Posterior cingulate gyrus (tissue), 11 donors: ENCODE measurements around the gene GALNT9.
"Not testable (repeated sequence)": the region's sequence is repeated elsewhere in the genome, so short reads cannot be mapped to it uniquely, and the experiment has no call there.

Experiments used
- DNase-seq, 10 donors: peaks; one replicate each; pipeline versions ENCODE4 v3.0.0 to v3.0.0-alpha.2; 2020 to 2021; ENCODE audit warnings: mixed read lengths in 3 of 10
- intact Hi-C: fragments of 100-400 bp; cut with DNase I; formaldehyde crosslinking; loops from one replicate; pipeline ENCODE4 v1.15.1; 2023

Gene GALNT9

DNA sequence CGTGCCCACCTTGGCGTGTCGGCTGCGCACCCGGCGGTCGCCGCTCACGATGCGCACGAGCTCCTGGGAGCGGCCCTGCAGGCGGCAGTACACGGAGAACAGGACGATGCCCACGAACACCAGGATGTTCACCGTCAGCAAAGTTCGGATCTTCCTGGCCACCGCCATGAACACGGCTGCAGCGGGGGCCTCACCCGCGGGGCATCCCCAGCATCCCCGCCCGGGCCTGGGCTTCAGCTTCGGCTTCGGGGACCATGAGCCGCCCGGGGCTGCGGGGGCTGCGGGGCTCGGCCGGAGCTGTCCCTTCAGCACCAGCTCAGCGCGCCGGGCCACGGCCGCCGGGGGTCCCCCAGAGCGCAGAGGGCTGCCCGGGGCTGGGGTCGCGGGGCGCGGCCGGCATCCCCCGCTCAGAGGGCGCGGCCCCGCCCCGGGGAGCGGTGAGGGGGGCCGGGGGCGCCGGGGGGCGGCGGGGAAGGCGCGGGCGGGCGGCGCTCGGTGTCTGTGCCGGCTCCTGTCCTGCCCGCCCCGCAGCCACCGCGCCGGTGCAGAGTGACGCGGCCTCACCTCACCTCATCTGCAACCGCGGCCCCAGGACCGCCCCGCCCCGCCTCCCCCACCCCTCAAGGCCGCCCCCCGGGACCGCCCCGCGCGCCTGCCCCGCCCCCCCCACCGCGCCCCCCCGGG, at the start of gene GALNT9:
Gene GALNT9, minus strand, starts transcription at position 554 of the 684 bp plus-strand sequence. Its CDS starts 386 bp downstream, at position 168.
- intact Hi-C loops, result no loop called here
- DNase-seq, result peak in 4 of 10 donors; percentile 42 to 93 (median 68)

DNA sequence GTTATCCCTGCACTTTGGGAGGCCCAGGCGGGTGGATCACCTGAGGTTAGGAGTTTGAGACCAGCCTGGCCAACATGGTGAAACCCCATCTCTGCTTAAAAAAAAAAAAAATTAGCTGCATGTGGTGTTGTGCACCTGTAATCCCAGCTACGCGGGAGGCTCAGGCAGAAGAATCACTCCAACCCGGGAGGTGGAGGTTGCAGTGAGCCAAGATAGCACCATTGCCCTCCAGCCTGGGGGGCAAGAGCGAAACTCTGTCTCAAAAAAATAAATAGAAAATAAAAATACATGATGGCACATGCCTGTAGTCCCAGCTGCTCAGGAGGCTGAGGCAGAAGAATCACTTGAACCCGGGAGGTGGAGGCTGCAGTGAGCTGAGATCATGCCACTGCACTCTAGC, 49.7 kb upstream of the GALNT9 start:
- DNase-seq, result peak in 3 of 10 donors; percentile 3 to 41 (median 37)
- intact Hi-C loops, result not testable (repeated sequence)

DNA sequence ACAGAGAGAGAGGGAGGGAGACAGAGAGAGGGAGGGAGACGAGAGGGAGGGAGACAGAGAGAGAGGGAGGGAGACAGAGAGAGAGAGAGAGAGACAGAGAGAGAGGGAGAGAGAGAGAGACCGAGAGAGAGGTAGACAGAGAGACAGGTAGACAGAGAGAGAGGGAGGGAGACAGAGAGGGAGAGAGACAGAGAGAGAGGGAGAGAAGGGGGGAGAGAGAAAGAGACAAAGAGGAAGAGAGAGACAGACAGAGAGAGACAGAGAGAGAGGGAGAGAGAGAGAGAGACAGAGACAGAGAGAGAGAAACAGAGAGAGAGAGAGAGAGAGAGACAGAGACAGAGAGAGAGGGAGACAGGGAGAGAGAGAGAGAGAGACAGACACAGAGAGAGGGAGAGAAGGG, 47.8 kb upstream of the GALNT9 start:
- intact Hi-C loops, result no loop called here

DNA sequence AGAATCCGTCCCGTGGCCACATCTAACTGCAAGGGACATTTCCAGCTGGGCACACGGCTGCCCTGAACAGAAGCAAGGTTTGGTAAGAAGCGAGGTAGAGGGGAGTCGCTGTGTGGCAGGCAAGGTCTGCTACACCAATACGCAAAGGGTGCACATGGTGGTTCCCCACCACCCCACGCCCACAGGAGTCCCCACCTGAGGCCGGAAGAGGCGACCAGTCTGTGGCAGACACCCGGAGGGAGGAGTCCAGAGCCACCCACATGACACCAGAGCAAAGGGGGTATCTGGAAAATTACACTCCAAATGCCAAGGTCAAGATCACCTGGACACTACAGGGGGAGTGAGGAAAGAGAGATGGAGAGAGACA, 47.1 kb upstream of the GALNT9 start:
- DNase-seq, result peak in 3 of 10 donors; percentile 2 to 55 (median 34)
- intact Hi-C loops, result no loop called here

More for the DNA sequence above, 47.8 kb upstream of the GALNT9 start:
- no peak for DNase-seq

DNA sequence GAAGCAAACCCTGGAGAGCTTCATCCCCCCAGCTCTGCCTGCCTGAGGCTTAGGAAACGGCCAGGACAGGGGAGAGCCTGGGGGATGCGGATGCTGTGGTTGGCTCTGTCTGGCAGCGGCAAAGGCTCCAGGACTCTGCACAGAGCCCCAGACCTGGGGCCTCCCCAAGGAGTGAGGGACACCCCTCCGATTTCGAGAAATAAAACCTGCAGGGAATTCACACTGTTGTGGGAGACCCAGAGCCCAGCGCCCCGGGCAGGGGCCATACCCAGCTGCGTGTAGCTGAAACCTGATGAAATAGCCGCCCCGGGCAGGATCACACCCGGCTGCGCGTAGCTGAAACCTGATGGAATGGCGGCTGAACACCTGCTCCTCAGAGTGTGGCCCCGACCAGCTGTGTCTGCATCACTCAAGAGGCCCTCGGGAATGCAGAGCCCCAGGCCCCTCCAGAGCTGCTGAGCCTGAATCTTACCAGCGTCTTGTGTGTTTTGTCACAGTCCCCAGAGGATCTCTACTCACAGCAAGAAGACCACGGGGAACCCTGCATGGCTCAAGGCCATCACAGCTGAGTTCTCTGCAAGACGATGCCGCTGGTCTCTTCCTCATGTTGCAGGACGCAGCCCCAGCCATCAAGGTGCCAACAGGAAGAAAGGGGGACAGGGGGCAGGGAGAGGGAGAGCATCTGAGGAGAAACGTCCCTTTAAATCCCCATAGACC, 46.5 kb upstream of the GALNT9 start:
- peak in 3 of 10 donors; percentile 8 to 58 (median 57) for DNase-seq
- intact Hi-C loops, result no loop called here

DNA sequence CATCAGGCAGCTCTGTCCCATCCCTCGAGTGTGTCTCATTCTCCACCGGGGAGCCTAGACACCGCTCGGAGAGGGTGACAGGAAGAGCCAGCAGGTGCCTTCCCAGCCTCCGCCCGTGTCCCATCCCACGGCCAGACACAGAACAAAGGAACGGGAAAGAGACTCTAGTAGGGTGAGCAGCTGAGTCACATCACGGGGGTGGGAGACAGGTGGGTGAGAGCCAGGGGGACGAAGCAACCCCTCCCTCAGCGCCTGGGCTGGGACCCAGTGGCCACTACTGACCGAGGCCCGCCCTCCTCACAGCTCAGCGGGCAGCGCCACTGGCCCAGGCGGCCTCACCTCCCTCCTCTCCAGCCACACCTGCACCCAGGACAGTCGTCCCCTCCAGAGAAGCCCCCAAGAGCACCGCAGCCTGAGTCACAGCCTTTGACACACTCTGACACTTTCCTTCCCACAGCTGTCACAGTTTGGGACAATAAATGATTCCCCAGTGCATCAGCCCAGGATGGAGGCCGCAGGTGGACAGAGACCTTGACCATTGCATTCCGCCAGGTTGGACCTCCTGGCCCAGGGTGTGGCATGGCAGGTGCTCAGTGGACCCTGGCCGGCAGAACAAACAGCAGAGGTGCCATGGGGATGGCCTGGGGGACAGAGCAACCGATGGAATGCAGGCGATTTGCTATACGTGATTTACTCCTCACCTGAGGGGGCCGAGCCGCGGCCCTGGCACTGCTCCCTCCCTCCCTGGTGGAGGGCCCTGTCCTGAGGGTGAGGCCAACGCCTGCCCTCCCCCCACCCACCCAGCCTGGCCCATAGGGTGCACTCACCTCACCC, 45.4 kb upstream of the GALNT9 start:
- DNase-seq, result peak in 3 of 10 donors; percentile 24 to 60 (median 57)
- intact Hi-C loops, result no loop called here

DNA sequence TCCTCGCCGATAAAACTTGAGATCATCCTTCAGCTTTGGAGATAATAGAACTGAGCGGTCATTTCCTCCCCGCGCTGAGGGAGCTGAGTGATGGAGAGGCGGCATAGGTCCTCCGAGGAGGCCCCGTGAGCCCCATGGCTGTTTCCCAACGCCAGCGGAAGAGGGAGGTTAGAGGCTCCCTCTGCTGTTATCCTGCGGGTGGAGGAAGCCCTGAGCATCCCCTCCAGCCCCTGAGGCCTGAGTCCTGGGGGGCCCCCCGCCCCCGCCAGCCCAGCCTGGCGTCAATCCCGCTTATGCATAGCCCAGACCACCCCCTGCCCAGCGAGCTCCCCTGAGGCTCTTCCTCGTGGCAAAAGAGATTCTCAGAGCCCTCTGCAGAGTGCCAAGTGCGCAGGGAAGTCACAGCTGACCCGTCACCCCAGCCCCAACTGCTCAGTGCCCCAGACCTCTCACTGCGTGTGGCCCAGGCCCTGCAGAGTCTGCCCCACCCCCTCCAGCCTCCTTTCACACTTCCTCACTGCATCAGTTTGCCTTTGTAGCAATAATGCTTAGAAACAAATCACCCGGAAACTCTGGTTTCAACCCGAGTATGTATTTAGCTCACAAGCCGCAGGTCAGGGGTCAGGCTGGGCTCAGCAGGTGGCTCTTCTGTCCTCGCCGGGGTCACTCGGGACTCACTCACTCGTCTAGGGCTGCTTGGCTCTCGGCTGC, 44.7 kb upstream of the GALNT9 start:
- peak in 4 of 10 donors; percentile 3 to 56 (median 33) for DNase-seq
- intact Hi-C loops, result no loop called here

DNA sequence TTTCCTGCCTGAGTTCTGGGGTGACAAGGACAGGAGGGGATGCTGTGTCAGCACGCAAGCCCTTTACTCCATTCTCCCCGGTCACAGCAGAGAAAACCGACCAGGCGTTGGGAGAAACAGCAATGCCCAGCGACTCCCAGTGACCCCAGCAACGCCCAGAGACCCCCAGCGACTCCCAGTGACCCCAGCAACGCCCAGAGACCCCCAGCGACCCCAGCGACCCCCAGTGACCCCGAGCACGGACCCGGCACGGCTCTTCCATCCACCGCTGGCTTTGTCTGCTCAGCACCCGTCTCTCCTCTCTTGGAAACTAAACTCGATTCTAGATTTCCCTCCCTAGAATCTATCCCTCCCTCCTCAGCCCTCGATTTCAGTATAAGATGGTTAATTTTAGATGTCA, 38.5 kb upstream of the GALNT9 start:
- peak in 2 of 10 donors; percentile 52 for DNase-seq
- intact Hi-C loops, result no loop called here

DNA sequence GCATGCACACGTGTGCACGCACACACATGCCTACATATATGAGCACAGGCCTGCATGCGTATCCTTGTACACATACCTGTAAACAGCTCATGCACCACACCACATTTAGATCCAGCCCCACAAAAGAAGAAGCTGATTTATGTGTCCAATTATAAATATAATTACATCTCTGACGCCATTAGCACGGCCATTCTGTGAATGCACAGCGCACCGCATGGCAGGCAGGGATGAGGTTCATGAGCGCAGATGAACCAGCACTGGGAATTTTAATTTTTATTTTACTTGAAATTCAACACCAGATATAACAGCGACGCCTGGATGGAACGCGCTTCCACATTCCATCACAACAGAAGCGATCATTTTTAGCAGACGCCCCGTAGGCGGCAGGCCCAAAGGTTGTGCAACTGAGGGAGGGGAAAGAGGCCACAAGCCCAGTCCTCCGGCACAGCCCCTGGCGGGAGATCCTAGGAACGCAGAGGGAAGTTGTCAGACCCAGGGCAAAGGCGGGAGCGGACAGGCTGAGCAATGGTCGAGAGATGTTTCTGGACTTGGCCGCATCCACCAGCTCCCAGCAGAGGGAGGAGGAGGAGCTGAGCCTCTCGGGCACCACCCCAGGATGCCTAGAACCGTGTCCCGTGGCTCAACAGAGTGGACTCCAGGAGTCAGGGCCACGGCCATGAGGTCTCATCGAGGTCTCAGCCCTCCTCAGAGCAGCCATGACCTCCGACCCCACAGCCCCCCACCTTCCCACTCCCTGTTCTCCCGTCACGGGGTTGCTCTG, 37.9 kb upstream of the GALNT9 start:
- intact Hi-C loops, result no loop called here
- DNase-seq, result peak in 4 of 10 donors; percentile 23 to 74 (median 68)

DNA sequence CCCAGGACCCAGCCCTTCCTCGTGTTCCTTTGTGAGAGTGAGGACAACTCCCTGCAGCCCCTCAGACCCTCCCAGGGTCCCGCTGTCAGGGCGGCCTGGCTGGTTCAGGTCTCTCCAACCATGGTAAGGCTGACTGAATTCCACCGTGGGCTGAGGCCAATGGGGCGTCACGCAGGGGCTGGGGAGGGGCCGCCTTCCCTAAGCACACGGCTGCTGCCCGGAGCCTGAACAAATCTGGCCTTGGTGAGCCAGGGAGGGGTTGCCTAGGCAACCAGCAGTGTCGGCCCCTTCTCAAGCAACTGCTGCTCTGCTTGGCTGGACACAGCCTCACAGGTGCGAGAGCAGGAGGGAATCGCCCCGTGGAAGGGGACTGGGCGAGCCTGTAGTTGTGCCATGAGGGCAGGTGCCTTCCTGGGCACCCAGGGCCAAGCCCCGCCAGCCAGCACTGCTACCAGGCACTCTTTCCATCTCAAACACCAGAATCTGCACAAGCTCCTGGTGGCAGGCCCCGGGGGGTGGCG, 37.0 kb upstream of the GALNT9 start:
- DNase-seq, result peak in 4 of 10 donors; percentile 22 to 75 (median 71)
- intact Hi-C loops, result no loop called here

DNA sequence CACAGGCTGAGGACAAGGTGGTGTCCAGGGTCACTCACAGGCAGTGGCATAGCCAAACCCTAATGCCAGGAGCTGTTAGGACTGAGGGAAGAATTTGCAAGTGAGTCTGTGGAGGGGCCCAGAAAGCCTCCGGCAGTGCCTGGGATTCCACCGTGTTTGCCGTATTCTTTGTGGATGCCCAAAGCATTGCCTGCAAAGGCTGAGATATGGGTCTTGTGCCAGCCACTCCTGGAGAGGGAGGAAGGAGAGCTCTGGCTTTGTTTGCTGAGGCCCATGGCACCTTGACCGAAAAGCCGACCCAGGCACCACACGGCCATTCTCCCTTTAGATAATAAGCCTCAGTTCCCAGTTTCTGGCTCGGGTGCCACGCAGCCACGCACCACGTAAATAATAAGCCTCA, 35.8 kb upstream of the GALNT9 start:
- peak in 2 of 10 donors; percentile 5 to 59 for DNase-seq
- intact Hi-C loops, result no loop called here

DNA sequence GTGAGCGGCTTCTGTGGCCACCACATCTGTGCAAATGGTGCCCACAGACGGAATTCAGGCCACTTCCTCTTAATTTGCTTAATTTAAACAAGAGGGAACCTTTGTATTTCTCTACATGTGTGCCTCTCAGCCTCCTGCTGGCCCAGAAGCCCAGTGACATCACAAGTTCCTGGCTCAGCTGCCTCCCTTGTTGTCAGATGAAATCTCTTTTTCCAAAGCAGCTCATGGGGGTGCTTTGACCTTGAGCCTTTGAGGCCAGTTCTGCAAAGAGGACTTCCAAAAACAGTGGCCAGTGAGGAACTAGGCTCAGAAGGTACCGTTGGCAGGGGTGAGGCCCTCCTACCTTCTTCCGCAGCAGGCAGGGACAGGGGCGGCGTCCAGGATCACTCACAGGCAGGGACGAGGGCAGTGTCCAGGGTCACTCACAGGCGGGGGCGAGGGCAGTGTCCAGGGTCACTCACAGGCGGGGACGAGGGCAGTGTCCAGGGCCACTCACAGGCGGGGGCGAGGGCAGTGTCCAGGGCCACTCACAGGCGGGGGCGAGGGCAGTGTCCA, 35.0 kb upstream of the GALNT9 start:
- intact Hi-C loops, result no loop called here

DNA sequence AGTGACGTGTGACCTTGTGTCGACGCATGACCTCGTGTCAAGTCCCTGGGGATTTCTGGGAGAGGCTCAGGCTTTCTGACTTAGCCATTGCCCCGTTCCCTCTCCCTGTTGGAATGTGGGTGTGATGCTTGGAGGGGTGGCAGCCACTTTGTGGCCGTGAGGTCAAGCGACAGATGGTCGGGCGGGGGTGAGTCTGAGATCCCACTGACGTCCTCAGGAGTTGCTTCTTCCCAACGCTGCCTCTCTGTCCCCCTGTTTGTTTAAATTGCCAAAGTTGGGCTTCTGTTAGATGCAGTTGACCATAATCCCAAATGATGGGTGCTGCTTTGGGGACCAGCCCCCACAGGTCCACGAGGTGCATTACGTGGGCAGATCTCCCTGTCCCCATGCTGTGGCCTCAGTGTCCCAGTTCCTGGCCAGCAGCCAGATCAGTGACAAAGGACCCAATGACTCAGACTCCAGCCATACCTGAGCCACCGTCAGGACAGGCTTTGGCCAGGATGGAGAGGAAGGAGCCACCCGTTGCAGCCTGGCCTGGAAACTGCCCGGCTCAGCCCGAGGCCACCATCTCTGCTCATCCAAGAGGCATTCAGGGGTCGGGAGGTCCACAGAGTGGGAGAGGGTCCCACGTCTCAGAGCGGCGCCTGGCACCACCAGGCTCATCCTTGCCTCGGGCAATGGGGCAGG, 34.4 kb upstream of the GALNT9 start:
- intact Hi-C loops, result no loop called here
- peak in 4 of 10 donors; percentile 3 to 75 (median 35) for DNase-seq

More for the DNA sequence above, 35.0 kb upstream of the GALNT9 start:
- DNase-seq, result peak in 3 of 10 donors; percentile 8 to 56 (median 48)

DNA sequence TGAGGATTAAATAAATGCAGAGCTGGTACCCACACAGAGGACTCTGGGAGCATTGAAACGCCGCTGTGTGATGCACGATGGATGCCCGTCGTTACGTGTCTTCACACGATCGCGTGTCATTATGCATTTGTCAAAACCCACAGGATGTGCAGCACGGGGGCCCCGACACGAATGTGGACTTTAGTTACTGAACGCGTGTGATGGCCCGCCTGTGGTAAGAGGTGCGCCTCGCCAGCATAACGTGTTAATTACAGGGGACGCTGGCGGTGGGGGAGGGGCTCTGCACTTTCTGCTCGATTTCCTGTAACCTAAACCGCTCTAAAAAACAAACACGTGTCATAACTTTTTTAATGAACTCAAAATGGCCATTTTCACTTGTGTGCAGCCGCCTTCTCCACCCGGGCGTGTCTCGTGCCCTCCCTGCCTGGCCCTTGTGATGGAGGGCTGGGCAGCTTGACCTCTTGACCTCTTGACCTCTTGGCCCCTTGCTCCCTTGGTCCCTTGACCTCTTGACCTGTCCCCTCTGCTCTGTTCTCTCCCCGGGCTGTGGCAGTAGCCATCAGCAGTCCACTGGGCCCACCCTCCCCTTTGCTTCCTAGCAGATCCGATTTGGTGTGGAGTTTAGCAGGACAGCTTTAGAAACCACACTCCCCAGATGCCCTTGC, 33.7 kb upstream of the GALNT9 start:
- peak in 3 of 10 donors; percentile 56 to 71 (median 58) for DNase-seq
- intact Hi-C loops, result no loop called here

DNA sequence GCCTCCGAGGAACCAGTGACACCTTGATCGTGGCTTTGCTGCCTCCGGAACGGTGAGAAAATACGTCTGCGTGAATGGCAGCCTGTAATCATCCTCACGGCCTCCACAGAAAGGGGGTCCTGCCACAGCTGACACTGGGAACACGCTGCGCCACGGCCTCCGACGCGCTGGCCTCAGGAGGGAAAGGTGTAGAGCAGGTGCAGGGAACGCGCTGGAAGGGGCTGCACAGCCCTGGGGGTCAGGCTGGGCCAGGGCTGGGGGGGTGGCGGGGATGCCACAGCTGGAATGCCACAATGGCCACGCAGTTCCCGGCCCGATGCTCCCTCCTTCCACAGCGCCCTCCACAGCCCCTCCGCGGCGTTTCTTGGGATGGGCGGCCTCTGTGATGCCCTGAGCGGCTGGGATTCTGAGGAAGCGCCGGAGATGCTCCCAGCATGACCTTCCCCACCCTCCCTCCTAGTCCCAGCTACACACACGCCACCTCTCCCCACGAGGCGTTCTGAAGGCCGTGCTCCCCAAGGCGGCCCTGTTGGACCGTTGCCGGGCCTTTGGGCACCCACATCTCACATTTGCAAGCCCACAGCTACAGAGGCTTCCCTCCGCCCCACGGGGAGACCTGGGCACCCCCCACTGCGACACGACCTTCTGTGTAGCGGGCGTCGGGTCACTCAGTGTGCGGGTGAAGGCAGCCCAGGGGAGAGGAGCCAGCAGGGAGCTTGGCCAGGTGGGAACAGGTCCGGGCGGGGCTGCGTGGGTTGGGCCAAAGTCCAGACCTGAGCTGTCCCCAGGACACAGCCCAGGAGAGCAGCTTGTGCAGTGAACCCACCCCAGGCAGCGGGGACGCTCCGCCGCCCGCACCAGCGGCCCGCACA, 31.8 kb upstream of the GALNT9 start:
- intact Hi-C loops, result no loop called here
- DNase-seq, result peak in 5 of 10 donors; percentile 6 to 78 (median 59)

DNA sequence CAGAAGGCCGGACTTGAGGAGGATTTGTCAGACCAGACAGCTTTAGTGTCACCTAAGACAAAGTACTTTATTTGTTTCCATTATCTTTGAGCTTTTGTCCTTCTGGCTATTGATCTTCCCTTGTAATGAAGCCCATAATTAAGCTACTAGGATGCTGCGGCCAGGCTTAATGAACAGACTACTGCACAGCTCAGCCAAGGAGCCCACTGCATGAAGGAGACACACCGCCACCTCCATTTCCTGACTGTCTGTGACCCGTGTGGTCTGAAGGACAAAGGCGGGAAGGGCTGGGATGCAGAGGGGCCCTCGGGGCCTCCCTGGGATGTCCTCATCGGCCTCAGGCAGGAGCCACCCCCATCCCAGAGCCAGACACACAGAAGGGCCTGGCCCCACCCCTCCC, 31.0 kb upstream of the GALNT9 start:
- DNase-seq, result peak in 3 of 10 donors; percentile 5 to 47 (median 26)
- intact Hi-C loops, result no loop called here

DNA sequence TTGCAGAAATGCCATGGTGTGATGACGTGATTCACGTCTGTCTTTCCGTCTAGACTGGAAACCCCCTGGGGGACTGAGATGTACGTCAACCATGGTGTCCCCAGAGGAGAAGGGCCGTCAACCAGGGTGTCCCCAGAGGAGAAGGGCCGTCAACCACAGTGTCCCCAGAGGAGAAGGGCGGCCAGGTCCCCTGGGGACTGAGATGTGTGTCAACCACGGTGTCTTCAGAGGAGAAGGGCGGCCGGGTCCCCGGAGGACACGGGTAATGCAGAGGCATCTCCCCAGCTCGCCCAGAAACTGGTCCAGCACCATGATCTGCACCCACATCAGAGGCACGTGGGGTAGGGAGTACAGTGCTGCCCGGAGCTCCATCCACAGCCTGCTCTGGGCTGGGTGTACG, 30.6 kb upstream of the GALNT9 start:
- intact Hi-C loops, result no loop called here
- DNase-seq, result peak in 5 of 10 donors; percentile 6 to 72 (median 45)
